GM18507 (cell line): ENCODE data around the gene TFB1M.

Experiments
- DNase-seq: peaks from one replicate; pipeline ENCODE4 v3.0.0; 2011; ENCODE audit warnings: low read depth; ENCODE audit not compliant: insufficient read length; ENCODE audit errors: extremely low spot score
- FAIRE-seq: peaks from 2 replicates; lab custom pipeline; 2011; peaks lifted over from hg19 to GRCh38; lab: Jason Lieb, UNC

Gene TFB1M

DNA sequence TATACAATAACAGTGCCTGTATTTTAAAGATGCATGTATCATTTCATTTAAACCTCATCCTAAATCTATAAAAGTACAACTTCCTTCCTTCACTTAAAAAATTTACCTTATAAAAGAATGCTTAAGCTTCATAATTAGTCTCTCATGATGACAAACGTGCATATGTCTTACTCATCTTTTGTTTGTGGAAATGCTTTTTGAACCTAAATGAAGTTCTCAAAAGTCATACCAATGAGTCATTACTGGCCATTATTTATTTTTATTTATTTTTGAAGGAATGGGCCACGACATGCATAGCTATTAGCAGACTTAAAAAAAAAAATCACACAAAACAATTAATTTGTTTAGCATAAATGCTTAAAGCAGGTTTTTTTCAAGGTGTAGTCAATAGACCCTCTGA lies 3.7 kb downstream of the TFB1M start:
- FAIRE-seq (no peak), DNase-seq (no peak)

- DNase-seq = no peak
- peak; percentile 46 for FAIRE-seq
Measured at GRCh38 chr6:155309150-155309549, 5.1 kb downstream of the TFB1M start.

DNA sequence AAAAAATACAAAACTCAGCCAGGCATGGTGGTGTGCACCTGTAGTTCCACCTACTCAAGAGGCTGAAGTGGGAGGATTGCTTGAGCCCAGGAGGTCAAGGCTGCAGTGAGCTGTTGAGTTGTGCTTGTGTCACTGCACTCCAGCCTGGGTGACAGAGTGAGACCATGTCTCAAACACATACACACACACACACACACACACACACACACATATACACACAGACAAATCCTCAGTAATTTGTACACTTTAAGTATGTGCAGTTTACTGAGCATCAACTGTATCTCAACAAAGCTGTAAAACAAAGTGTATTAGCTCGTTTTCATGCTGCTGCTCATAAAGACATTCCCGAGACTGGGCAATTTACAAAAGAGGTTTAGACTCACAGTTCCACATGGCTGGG lies 7.3 kb downstream of the TFB1M start:
- DNase-seq (no peak), FAIRE-seq (no peak)

DNA sequence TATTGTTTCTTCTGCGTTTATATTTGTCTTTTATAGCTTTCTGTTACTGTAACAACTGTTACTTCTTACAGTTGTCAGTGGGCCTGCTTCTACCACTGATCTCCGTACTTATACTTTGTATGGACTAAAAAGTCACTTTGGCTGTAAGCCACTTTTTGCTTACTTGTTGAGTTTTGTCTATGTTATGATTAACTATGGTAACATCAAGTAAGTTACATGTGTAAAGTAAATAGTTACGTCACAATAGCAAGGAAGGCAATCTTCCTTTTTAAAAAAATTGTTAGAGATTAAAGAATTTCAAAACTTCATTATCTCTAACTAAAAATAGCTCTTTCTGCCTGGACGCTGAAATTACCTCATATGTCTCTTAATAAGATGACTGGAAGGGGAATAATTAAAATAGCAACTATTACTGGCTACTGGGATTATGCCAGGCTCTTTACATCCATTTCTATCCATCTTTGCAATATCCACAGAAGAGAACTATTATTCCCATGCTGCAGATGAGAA lies 10.9 kb downstream of the TFB1M start:
- DNase-seq = no peak
- no peak for FAIRE-seq

GRCh38 chr6:155301867-155302266 lies 12.4 kb downstream of the TFB1M start:
- no peak for FAIRE-seq

DNA sequence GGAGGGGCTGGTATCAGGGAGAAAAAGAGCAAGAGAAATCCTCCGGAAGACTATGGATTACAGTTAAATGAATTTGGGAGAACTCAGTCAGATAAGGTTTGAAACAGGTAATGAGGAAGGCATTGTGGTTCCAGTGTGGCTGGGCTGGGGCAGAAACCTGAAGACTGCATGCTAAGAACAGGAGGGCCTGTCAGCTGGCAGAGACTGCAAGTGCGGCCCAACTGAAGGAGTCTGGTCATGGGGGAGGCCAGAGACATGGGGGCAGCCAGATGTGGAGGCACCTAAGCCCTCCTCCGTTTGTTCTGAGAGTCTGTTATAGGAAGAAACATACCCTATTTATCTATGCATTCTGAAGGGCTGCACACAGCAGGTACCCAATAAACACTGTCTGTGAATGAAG lies 16.6 kb downstream of the TFB1M start:
- FAIRE-seq = no peak

More at GRCh38 chr6:155301867-155302266, 12.4 kb downstream of the TFB1M start:
- no peak for DNase-seq

DNA sequence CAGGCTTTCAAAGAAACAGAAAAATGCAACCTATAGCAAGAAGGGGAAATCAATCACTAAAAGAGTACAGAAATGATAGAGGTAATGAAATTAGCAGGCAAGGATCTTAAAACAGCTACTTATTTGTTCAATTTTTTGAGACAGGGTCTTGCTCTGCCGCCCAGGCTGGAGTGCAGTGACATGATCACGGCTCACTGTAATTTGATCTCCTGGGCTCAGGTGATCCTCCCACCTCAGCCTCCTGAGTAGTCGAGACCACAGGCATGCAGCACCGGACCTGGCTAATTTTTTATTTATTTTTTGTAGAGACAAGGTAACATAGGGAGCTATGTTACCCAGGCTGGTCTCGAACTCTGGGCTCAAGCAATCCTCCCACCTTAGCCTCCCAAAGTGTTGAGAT lies 21.6 kb downstream of the TFB1M start:
- no peak for FAIRE-seq

More for the DNA sequence above, 16.6 kb downstream of the TFB1M start:
- no peak for DNase-seq

GRCh38 chr6:155291291-155291690 lies 23.0 kb downstream of the TFB1M start:
- no peak for DNase-seq
- no peak for FAIRE-seq

More for the DNA sequence above, 21.6 kb downstream of the TFB1M start:
- DNase-seq = no peak

GRCh38 chr6:155290491-155290890 lies 23.8 kb downstream of the TFB1M start:
- FAIRE-seq (no peak), DNase-seq (no peak)

DNA sequence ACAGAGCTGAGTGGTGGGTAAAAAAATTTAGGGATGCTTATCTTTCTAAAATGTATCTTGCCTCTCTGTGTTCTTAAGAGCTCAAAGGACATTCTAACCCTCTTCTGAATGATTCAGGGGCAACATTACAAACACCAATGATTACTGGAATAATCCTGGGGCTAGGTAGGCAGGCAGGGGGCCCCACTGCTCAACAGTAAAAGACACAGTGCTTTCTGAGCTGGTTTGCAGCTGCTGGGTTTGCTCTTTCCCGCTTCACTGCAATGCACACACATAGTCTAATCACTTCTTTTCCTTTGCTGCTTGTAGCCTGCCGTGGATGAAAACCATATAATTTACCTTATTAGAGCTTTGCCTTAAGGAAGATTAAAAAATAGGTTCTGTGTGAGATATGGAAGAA lies 26.5 kb downstream of the TFB1M start:
- no peak for FAIRE-seq
- DNase-seq = no peak

DNA sequence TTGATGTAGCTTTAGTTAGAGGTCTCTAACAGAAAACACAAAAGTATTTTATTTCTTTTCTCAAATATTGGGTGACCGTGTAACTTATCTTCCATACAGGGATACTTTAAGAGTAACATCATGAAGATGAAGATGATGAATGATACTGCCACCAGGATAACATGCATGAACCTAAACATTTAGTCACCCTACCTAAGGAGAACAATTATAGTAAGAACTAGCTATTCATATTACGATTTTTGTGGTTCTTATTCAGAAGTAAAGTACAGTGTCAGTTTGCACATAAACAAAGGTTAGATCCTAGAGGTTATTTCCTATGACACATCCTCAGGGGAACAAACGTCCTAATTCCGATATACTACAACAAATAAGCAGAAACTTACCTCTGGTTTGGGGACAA lies 29.5 kb downstream of the TFB1M start:
- DNase-seq = no peak
- peak; percentile 15 for FAIRE-seq

DNA sequence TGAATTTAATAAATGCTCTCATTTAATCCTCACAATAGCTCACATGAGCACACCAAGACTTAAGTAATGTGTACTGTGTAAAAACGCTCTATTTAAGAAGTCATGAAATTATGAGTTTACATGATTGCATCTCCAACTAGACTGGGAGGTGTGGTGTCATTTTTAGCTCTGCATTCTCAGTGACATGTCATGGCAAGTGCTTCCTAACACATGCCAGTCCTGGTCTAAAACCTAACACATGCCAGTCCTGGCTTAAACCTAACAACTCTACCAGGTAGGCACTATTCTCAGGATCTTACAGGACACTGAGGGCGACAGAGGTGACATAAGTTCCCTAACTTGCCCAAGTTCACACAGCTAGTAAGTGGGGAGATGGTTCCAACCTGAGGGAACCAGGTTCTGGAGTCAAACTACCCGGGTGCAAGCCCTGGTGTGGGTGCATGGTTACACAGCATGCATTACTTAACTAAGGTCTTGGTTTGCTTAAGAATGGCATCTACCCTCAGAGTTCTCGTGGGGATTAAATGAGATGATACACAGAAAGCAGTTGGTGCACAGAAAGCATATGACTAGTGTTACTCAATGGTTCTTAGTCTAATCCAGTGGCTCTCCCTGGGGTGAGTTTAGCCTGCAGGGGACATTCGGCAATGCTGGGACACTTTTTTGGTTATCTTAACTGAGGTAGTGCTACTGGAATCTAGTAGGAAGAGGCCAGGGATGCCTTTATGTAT lies 35.8 kb downstream of the TFB1M start:
- FAIRE-seq (no peak), DNase-seq (no peak)

GRCh38 chr6:155276638-155277037 lies 37.6 kb downstream of the TFB1M start:
- no peak for FAIRE-seq
- DNase-seq = no peak

GRCh38 chr6:155275808-155276480 lies 38.3 kb downstream of the TFB1M start:
- FAIRE-seq (no peak), DNase-seq (no peak)

- FAIRE-seq = no peak
- no peak for DNase-seq
Measured at GRCh38 chr6:155274533-155274932, 39.8 kb downstream of the TFB1M start.

GRCh38 chr6:155274106-155274505 lies 40.2 kb downstream of the TFB1M start:
- no peak for DNase-seq
- FAIRE-seq = no peak

DNA sequence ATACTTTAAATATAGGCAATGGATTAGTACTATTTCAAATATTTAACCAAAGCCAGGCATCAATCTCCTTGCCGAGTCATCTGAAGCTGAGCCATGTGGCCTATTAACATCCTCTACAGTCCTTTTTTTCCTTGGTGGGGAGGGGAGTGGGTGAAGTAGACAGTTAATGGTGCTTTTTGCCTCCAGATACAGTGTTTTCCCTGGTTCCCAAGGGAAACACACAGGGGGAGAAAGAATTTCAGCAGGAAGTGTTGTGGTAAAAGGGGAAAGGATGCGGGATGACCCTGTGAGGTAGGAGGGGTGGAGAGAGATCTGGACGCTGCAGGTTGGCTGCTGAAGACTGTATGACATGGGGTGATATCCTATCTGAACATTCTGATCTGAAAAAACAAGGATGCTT lies 40.9 kb downstream of the TFB1M start:
- no peak for DNase-seq
- no peak for FAIRE-seq

- no peak for DNase-seq
- FAIRE-seq = no peak
Measured at GRCh38 chr6:155272353-155273232, 41.7 kb downstream of the TFB1M start.

DNA sequence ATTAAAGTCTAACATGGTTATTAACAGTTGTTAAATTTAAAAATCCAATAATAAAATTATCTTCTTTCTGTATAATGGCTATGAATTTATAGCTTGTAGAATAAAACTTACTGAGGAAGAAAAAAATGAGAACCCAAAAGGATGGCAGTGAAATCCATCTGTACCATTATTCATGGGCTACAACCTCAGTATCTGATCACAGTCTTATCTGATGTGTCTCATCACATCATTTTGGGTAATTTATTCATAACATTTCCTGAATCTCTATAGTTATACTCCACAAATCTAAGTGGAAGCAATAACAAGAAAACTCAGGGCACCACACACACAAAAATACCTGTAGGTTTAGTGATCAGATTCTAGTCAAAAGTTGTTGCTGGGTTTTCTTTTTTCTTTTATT lies 43.1 kb downstream of the TFB1M start:
- FAIRE-seq (no peak), DNase-seq (no peak)

GRCh38 chr6:155270561-155271091 lies 43.7 kb downstream of the TFB1M start:
- FAIRE-seq = no peak

More at GRCh38 chr6:155270561-155271091, 43.7 kb downstream of the TFB1M start:
- no peak for DNase-seq
